Endothelial cell (in vitro differentiated cells): Measurements from ENCODE around the gene SAP30L. TPM values are rescaled to one million over a fixed set of nuclear protein-coding genes. Genes with fewer than 3 reads are reported as not detected.

Experiments used
- DNase-seq: peaks from one replicate; pipeline ENCODE4 v3.0.0; 2021; ENCODE audit warnings: low spot score
- H3K27ac Mint-ChIP-seq: one replicate; pipeline ENCODE4 v1.8.0; 2021; ENCODE audit warnings: mixed read lengths, inconsistent platforms; ENCODE audit not compliant: unreplicated experiment
- H3K27me3 Mint-ChIP-seq: one replicate; pipeline ENCODE4 v1.8.0; 2021; ENCODE audit warnings: mild to moderate bottlenecking, moderate library complexity, mixed read lengths, inconsistent platforms; ENCODE audit not compliant: unreplicated experiment
- H3K36me3 Mint-ChIP-seq: one replicate; pipeline ENCODE4 v1.8.0; 2021; ENCODE audit warnings: mild to moderate bottlenecking, low read depth, mixed read lengths, inconsistent platforms; ENCODE audit not compliant: unreplicated experiment
- H3K4me1 Mint-ChIP-seq: one replicate; pipeline ENCODE4 v1.8.0; 2021; ENCODE audit warnings: mild to moderate bottlenecking, mixed read lengths, inconsistent platforms; ENCODE audit not compliant: unreplicated experiment
- H3K4me3 Mint-ChIP-seq: one replicate; pipeline ENCODE4 v1.8.0; 2021; ENCODE audit warnings: mild to moderate bottlenecking, mixed read lengths, inconsistent platforms; ENCODE audit not compliant: unreplicated experiment
- H3K9me3 Mint-ChIP-seq: one replicate; pipeline ENCODE4 v1.8.0; 2021; ENCODE audit warnings: mixed read lengths, inconsistent platforms; ENCODE audit not compliant: unreplicated experiment
- total RNA-seq: library from RNA; stranded (reverse); fragmentation: NEBNext Ultra II Directional; extraction: Animal tissue kit (Norgen Biotek cat#: 25700); gene quantifications from one replicate; pipeline ENCODE4 v1.2.1, GENCODE V29; 2021; ENCODE audit not compliant: unreplicated experiment
- TF ChIP-seq, protein P1 (sequence below): fragments of 200-600 bp; sonication (generic); IDR thresholded peaks from one replicate; pipeline ENCODE4 v1.5.0; 2021; ENCODE audit warnings: antibody characterized with exemption; ENCODE audit not compliant: unreplicated experiment

The SAP30L gene
- total RNA-seq, 1 donor from 2014 or later, result 40.8 TPM

DNA sequence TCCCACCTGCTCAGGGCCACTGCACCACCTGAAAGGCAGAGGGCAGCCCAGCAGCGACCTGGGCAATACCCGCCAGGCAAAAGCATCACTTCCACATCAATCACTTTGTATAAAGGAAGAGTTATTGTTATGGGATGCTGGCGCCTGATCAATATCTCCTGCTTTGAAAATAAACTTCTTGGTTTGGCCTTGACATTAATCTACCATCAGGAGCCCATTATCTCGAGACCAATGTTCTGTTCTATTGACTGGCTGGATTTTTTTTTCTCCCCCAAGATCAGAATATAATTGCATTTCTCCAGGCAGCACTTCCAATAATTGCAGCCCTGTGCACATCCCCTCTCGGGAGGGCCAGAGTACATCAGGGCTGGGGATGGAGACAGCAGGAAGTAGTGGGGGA is 44.4 kb upstream of the SAP30L start:
- H3K27me3 Mint-ChIP-seq, result peaks cover 12% of the 10 kb centered on the region
- no peak for DNase-seq
- H3K4me3 Mint-ChIP-seq, result no peak overlapping the region
- H3K9me3 Mint-ChIP-seq, result no peaks in the 10 kb centered on the region
- TF ChIP-seq, protein P1, sequence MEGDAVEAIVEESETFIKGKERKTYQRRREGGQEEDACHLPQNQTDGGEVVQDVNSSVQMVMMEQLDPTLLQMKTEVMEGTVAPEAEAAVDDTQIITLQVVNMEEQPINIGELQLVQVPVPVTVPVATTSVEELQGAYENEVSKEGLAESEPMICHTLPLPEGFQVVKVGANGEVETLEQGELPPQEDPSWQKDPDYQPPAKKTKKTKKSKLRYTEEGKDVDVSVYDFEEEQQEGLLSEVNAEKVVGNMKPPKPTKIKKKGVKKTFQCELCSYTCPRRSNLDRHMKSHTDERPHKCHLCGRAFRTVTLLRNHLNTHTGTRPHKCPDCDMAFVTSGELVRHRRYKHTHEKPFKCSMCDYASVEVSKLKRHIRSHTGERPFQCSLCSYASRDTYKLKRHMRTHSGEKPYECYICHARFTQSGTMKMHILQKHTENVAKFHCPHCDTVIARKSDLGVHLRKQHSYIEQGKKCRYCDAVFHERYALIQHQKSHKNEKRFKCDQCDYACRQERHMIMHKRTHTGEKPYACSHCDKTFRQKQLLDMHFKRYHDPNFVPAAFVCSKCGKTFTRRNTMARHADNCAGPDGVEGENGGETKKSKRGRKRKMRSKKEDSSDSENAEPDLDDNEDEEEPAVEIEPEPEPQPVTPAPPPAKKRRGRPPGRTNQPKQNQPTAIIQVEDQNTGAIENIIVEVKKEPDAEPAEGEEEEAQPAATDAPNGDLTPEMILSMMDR, result no peak
- H3K36me3 Mint-ChIP-seq, result peaks cover 4% of the 10 kb centered on the region
- H3K4me1 Mint-ChIP-seq, result no peaks in the 10 kb centered on the region
- H3K27ac Mint-ChIP-seq, result no peak overlapping the region

DNA sequence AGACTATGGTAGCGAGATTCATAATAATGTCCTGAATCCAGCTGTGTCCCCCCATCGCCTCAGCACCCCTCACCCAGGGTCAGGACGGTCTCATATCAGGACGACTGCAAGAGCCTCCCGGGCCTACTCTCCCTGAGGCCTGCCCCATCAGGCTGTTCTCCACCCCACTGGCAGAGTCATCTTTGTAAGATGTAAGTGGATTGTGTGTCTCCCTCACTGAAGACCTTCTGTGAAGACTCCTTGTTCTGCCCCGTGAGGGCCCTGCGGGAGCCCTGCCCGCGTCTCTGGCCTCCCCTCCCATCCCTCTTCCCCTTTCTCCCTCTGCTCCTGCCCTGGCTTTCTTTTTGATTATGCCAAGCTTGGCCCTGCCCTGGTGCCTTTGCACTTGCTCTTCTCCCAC is 43.9 kb upstream of the SAP30L start:
- H3K27ac Mint-ChIP-seq, result no peak overlapping the region
- peaks cover 12% of the 10 kb centered on the region for H3K27me3 Mint-ChIP-seq
- H3K36me3 Mint-ChIP-seq, result peaks cover 4% of the 10 kb centered on the region

DNA sequence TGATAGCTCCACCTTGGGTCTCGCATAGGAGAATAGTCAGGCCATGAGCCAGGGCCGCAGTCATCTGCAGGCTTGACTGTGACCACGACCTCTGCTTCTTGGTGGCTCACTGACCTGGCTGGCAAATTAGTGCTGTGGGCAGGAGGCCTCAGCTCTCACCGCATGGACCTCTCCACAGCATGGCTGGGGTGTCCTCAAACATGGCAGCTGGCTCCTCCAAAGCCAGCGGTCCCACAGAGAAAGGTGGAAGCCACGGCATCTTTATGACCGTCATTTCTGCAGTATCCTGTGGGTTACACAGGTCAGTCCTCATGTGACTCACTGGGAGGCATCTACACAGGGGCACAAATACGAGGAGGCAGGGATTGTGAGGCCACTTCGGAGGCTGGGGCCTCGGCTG is 43.2 kb upstream of the SAP30L start:
- peaks cover 9% of the 10 kb centered on the region for H3K4me1 Mint-ChIP-seq
- H3K27ac Mint-ChIP-seq, result no peak overlapping the region
- DNase-seq, result no peak
- TF ChIP-seq, protein P1, result no peak
- H3K27me3 Mint-ChIP-seq, result peaks cover 12% of the 10 kb centered on the region
- peaks cover 4% of the 10 kb centered on the region for H3K36me3 Mint-ChIP-seq
- no peaks in the 10 kb centered on the region for H3K9me3 Mint-ChIP-seq
- no peak overlapping the region for H3K4me3 Mint-ChIP-seq

More for the DNA sequence above, 43.9 kb upstream of the SAP30L start:
- TF ChIP-seq, protein P1, result no peak
- Mint-ChIP-seq H3K4me1 (peaks cover 4% of the 10 kb centered on the region), H3K4me3 (no peak overlapping the region), H3K9me3 (no peaks in the 10 kb centered on the region)
- no peak for DNase-seq

DNA sequence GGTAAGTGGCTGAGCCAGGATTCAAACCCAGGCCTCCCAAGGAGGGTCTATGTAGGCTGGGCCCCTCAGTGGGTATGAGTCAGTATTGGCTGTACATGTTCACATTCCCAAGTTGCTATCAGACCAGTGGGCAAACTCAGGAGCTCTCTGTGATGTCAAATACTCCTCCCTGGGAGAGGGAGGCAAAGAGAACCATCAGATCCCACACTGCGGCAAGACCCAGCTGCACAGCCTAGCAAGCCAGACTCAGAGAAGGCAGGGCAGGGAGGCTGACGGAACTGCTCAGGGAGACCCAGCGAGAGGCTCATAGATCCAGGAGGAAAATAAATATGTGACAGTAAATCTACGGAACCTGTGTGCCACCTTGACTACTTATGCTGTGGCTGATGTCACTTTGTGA is 42.6 kb upstream of the SAP30L start:
- no peak overlapping the region for H3K4me3 Mint-ChIP-seq
- H3K9me3 Mint-ChIP-seq, result no peaks in the 10 kb centered on the region
- TF ChIP-seq, protein P1, result no peak
- peaks cover 4% of the 10 kb centered on the region for H3K36me3 Mint-ChIP-seq
- H3K4me1 Mint-ChIP-seq, result peaks cover 11% of the 10 kb centered on the region
- H3K27ac Mint-ChIP-seq, result no peak overlapping the region
- peaks cover 10% of the 10 kb centered on the region for H3K27me3 Mint-ChIP-seq
- DNase-seq, result no peak

DNA sequence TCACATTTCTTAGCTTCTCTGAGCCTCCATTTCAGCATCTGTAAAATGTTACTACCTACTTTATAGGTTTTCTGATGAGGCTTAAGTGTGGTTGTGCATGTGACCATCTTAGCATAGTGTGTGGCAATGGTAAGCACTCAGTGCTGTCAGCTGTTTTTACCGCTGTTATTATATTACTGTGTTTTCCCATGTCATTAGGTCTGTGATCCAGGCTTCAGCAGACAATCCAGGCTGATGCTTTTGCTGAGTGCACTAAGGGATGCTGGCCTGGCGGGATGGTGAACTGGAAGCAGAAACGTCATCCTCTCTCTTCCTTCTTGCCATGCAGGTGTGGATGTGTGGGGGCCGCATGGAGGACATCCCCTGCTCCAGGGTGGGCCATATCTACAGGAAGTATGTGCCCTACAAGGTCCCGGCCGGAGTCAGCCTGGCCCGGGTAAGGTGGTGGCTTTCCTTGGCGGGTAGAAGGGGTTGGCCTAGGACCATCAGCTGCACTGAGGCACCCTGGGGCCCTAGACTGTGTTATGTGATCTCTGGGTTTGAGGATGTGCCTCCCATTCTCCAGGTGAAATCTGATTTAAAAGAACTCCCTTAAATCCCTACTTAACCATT is 41.9 kb upstream of the SAP30L start:
- Mint-ChIP-seq H3K4me3 (no peak overlapping the region), H3K9me3 (no peaks in the 10 kb centered on the region), H3K36me3 (peaks cover 4% of the 10 kb centered on the region), H3K27ac (no peak overlapping the region), H3K27me3 (peaks cover 10% of the 10 kb centered on the region), H3K4me1 (peaks cover 11% of the 10 kb centered on the region)
- TF ChIP-seq, protein P1, result no peak
- DNase-seq, result no peak
